ENCODE data around the gene SDK2.

DNA sequence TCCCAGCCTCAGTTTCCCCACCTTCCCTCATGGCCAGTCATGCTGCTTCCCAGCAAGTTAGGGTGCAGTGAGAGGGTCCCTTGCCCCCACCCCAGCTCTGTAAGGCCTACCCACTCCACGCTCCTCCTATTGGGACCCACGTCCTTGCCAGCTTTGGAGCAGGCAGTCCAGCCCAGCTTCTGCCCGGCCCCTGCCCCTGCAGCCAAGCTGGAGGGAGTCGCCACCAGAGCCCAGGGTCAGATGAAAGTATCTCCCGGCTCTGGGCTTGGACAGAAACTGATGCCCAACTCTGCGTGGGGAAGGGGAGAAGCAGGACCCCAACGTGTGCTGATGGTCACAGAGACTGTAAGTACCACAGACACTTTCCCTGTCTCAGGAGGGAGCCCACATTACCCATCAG lies 32.6 kb downstream of the SDK2 start:
- TF ChIP-seq POLR2A (IDR thresholded peaks at IDR 0.05; ENCODE audit: low read depth, low read length), result no peak
- no peak for TF ChIP-seq POLR2AphosphoS5 (IDR thresholded peaks at IDR 0.05; ENCODE audit: low read depth, low read length)
- TF ChIP-seq TAF1 (IDR thresholded peaks at IDR 0.05; ENCODE audit: low read depth, low read length), result no peak
- TF ChIP-seq POU2F2 (IDR thresholded peaks at IDR 0.05; ENCODE audit: low read depth, low read length), result no peak
- TF ChIP-seq PAX5 (IDR thresholded peaks at IDR 0.05; ENCODE audit: insufficient read depth, low read length, severe bottlenecking), result no peak
